ENCODE measurements around the gene ESCO1. TPM values are rescaled to one million over a fixed set of nuclear protein-coding genes. Genes with fewer than 3 reads are reported as not detected.

ESCO1 gene
- total RNA-seq, 1 donor from 2014 or later: 3.8 TPM

DNA sequence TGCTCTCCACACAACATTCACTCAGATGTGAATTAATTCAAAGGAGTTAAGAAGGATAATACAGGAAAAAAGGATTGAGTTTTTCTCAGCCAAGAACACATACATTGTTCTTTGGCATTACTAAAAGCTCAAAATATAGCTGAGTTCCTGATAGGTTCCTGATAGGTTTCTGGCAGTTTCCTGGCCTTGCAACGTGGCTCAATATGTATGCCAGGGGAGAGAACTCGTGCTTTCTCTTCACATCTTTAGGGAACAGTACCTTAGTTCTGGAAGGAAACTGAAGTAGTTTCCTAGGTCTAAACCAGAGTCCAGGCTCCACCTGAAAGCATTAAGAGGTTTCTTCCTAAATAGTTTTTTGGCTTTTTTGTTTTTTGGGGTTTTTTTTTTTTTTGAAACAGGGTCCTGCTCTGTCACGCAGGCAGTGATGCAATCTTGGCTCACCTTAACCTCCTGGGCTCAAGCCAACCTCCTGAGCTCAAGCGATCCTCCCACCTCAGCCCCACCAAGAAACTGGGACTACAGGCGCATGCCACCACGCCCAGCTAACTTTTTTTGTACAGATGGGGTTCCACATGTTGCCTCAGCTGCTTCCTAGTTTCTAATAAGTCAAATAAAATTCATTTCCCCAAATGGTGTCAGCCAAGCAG lies 42.8 kb downstream of the ESCO1 start:
- no peaks in the 10 kb centered on the region for H3K9me3 ChIP-seq
- no peak overlapping the region for H3K4me3 ChIP-seq
- H3K27me3 ChIP-seq: no peaks in the 10 kb centered on the region
- peak overlapping the region; percentile 26 to 57 for H3K27ac ChIP-seq
- H3K4me1 ChIP-seq: peaks cover 0 to 4% of the 10 kb centered on the region in 2 donors
- peaks cover 11 to 58% of the 10 kb centered on the region in 2 donors for H3K36me3 ChIP-seq
- no peak for DNase-seq (ENCODE audit: low spot score in 2 of 2)
- TF ChIP-seq, protein P1, sequence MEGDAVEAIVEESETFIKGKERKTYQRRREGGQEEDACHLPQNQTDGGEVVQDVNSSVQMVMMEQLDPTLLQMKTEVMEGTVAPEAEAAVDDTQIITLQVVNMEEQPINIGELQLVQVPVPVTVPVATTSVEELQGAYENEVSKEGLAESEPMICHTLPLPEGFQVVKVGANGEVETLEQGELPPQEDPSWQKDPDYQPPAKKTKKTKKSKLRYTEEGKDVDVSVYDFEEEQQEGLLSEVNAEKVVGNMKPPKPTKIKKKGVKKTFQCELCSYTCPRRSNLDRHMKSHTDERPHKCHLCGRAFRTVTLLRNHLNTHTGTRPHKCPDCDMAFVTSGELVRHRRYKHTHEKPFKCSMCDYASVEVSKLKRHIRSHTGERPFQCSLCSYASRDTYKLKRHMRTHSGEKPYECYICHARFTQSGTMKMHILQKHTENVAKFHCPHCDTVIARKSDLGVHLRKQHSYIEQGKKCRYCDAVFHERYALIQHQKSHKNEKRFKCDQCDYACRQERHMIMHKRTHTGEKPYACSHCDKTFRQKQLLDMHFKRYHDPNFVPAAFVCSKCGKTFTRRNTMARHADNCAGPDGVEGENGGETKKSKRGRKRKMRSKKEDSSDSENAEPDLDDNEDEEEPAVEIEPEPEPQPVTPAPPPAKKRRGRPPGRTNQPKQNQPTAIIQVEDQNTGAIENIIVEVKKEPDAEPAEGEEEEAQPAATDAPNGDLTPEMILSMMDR (IDR thresholded peaks at IDR 0.05): no peak
- intact Hi-C loops (cut with DNase I): no loop called here

DNA sequence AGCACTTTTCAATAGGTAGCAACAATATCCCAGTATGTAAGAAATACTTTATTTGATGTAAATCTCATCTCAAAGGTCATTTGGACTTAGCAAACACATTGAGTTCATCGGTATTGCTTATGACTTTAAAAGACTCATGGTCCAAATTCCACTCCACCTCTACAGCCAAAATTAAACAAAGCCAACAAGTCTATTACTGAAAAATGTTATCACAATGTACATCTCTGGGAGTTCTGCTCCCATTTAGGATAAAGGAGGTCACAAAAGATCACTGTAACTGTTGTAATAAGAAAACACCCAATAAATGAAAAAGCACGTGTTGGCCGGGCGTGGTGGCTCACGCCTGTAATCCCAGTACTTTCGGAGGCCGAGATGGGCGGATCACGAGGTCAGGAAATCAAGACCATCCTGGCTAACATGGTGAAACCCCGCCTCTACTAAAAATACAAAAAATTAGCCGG lies 50.0 kb downstream of the ESCO1 start:
- intact Hi-C loops (cut with DNase I): no loop called here
- no peaks in the 10 kb centered on the region for H3K4me1 ChIP-seq
- no peak overlapping the region for H3K27ac ChIP-seq
- DNase-seq (ENCODE audit: low spot score in 2 of 2): no peak
- H3K4me3 ChIP-seq: no peak overlapping the region
- H3K27me3 ChIP-seq: no peaks in the 10 kb centered on the region
- TF ChIP-seq, protein P1 (IDR thresholded peaks at IDR 0.05): no peak
- H3K9me3 ChIP-seq: no peaks in the 10 kb centered on the region
- peaks cover 11 to 48% of the 10 kb centered on the region in 2 donors for H3K36me3 ChIP-seq

DNA sequence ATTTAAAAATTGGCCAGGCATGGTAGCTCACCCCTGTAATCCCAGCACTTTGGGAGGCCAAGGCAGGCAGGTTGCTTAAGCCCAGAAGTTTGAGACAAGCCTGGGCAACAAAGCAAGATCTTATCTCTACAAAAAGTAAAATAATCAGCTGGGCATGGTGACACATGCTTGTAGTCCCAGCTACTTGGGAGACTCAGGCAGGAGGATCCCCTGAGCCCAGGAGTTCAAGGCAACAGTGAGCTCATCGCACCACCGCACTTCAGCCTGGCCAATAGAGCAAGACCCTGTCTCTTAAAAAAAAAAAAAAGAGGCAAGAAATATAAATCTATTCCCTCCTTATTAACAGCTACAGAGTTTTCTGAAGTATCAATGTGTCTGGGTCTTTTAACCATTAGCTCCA lies 51.9 kb downstream of the ESCO1 start:
- no peak for DNase-seq (ENCODE audit: low spot score in 2 of 2)
- Histone ChIP-seq H3K9me3 (no peaks in the 10 kb centered on the region), H3K36me3 (peaks cover 8 to 43% of the 10 kb centered on the region in 2 donors), H3K4me3 (no peak overlapping the region), H3K4me1 (no peaks in the 10 kb centered on the region), H3K27me3 (no peaks in the 10 kb centered on the region), H3K27ac (no peak overlapping the region)
- intact Hi-C loops (cut with DNase I): no loop called here
- TF ChIP-seq, protein P1 (IDR thresholded peaks at IDR 0.05): no peak

DNA sequence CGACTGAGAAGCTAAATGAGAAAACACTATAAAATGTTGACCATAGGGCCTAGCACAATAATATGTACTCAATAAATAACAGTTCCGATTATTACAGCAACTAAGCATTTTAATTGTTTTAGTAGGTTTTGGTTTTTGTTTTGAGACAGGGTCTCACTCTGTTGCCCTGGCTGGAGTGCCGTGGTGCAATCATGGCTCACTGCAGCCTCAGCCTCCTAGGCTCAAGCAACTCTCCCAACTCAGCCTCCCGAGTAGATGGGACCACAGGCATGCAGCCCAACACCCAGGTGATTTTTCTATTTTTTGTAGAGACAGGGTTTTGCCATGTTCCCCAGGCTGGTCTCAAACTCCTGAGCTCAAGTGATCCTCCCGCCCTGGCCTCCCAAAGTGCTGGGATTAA lies 54.1 kb downstream of the ESCO1 start:
- peaks cover 5 to 42% of the 10 kb centered on the region in 2 donors for H3K36me3 ChIP-seq
- no peaks in the 10 kb centered on the region for H3K27me3 ChIP-seq
- no peak for DNase-seq (ENCODE audit: low spot score in 2 of 2)
- TF ChIP-seq, protein P1 (IDR thresholded peaks at IDR 0.05): no peak
- no peaks in the 10 kb centered on the region for H3K9me3 ChIP-seq
- H3K4me3 ChIP-seq: no peak overlapping the region
- no peak overlapping the region for H3K27ac ChIP-seq
- no peaks in the 10 kb centered on the region for H3K4me1 ChIP-seq
- intact Hi-C loops (cut with DNase I): no loop called here

DNA sequence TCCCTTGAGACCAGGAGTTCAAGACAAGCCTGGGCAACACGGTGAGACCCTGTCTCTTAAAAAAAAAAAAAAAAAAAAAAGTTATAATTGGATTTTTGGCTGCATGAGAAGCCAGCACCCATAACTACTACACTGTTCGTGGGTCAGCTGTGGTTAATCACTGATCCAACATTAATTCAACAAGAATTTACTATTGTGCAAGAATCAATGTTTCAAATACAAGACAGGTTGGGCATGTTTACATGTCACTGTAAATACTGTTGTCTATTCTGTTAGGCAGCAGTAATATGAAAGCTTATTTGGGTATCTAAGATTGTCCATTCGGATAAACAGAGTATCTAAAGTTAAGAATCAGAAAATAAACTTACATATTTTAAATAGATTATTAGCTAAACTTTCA lies 62.3 kb downstream of the ESCO1 start:
- intact Hi-C loops (cut with DNase I): no loop called here

More for the DNA sequence above, 62.3 kb downstream of the ESCO1 start:
- Histone ChIP-seq H3K9me3 (no peaks in the 10 kb centered on the region), H3K4me1 (no peaks in the 10 kb centered on the region), H3K27me3 (no peaks in the 10 kb centered on the region), H3K4me3 (no peak overlapping the region), H3K36me3 (peaks cover 20 to 52% of the 10 kb centered on the region in 2 donors), H3K27ac (no peak overlapping the region)
- DNase-seq (ENCODE audit: low spot score in 2 of 2): no peak
- TF ChIP-seq, protein P1 (IDR thresholded peaks at IDR 0.05): no peak

All from ascending aorta (tissue), 2 donors.